ENCODE results near the gene RPS6KA1. TPM values are rescaled to one million over a fixed set of nuclear protein-coding genes. Genes with fewer than 3 reads are reported as not detected.
A peak's percentile ranks its signal among the peaks of the same experiment; 100 is the strongest.

Gene RPS6KA1
- total and polyA plus RNA-seq, 9 of the 15 experiments (the other 6 are each of a cell fraction or from before 2014, with no cell fraction given), result 2.4 to 61.0 (median 35.5) TPM

GRCh38 chr1:26533951-26534509 lies 4.5 kb downstream of the RPS6KA1 start (continued):
- TF ChIP-seq, protein P1, sequence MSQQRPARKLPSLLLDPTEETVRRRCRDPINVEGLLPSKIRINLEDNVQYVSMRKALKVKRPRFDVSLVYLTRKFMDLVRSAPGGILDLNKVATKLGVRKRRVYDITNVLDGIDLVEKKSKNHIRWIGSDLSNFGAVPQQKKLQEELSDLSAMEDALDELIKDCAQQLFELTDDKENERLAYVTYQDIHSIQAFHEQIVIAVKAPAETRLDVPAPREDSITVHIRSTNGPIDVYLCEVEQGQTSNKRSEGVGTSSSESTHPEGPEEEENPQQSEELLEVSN (IDR thresholded peaks at IDR 0.05; ENCODE audit: borderline replicate concordance in 1 of 2, extremely low read depth in 1 of 2, insufficient read depth in 1 of 2, insufficient read length in 1 of 2, low read depth in 1 of 2, low read length in 1 of 2, poor library complexity in 1 of 2, severe bottlenecking in 1 of 2), result no peak
- TF ChIP-seq SLC30A9 (CRISPR knock-in tag; IDR thresholded peaks at IDR 0.05) (no peak), SRSF7 (optimal IDR thresholded peaks at IDR 0.05; ENCODE audit: low read depth, low read length) (no peak), ESRRB (CRISPR knock-in tag; IDR thresholded peaks at IDR 0.05; ENCODE audit: borderline replicate concordance) (no peak), NR1H2 (CRISPR knock-in tag; IDR thresholded peaks at IDR 0.05) (no peak), IRF9 (tag; IDR thresholded peaks at IDR 0.05) (no peak), SNRNP70 (optimal IDR thresholded peaks at IDR 0.05; ENCODE audit: low read depth, low read length) (no peak), NCOA6 (IDR thresholded peaks at IDR 0.05) (no peak)
- TF ChIP-seq, protein P2, sequence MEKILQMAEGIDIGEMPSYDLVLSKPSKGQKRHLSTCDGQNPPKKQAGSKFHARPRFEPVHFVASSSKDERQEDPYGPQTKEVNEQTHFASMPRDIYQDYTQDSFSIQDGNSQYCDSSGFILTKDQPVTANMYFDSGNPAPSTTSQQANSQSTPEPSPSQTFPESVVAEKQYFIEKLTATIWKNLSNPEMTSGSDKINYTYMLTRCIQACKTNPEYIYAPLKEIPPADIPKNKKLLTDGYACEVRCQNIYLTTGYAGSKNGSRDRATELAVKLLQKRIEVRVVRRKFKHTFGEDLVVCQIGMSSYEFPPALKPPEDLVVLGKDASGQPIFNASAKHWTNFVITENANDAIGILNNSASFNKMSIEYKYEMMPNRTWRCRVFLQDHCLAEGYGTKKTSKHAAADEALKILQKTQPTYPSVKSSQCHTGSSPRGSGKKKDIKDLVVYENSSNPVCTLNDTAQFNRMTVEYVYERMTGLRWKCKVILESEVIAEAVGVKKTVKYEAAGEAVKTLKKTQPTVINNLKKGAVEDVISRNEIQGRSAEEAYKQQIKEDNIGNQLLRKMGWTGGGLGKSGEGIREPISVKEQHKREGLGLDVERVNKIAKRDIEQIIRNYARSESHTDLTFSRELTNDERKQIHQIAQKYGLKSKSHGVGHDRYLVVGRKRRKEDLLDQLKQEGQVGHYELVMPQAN (IDR thresholded peaks at IDR 0.05; ENCODE audit: borderline replicate concordance), result no peak
- TF ChIP-seq, protein P3, sequence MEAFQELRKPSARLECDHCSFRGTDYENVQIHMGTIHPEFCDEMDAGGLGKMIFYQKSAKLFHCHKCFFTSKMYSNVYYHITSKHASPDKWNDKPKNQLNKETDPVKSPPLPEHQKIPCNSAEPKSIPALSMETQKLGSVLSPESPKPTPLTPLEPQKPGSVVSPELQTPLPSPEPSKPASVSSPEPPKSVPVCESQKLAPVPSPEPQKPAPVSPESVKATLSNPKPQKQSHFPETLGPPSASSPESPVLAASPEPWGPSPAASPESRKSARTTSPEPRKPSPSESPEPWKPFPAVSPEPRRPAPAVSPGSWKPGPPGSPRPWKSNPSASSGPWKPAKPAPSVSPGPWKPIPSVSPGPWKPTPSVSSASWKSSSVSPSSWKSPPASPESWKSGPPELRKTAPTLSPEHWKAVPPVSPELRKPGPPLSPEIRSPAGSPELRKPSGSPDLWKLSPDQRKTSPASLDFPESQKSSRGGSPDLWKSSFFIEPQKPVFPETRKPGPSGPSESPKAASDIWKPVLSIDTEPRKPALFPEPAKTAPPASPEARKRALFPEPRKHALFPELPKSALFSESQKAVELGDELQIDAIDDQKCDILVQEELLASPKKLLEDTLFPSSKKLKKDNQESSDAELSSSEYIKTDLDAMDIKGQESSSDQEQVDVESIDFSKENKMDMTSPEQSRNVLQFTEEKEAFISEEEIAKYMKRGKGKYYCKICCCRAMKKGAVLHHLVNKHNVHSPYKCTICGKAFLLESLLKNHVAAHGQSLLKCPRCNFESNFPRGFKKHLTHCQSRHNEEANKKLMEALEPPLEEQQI (IDR thresholded peaks at IDR 0.05), result no peak
- TF ChIP-seq, protein P4, sequence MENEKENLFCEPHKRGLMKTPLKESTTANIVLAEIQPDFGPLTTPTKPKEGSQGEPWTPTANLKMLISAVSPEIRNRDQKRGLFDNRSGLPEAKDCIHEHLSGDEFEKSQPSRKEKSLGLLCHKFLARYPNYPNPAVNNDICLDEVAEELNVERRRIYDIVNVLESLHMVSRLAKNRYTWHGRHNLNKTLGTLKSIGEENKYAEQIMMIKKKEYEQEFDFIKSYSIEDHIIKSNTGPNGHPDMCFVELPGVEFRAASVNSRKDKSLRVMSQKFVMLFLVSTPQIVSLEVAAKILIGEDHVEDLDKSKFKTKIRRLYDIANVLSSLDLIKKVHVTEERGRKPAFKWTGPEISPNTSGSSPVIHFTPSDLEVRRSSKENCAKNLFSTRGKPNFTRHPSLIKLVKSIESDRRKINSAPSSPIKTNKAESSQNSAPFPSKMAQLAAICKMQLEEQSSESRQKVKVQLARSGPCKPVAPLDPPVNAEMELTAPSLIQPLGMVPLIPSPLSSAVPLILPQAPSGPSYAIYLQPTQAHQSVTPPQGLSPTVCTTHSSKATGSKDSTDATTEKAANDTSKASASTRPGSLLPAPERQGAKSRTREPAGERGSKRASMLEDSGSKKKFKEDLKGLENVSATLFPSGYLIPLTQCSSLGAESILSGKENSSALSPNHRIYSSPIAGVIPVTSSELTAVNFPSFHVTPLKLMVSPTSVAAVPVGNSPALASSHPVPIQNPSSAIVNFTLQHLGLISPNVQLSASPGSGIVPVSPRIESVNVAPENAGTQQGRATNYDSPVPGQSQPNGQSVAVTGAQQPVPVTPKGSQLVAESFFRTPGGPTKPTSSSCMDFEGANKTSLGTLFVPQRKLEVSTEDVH (IDR thresholded peaks at IDR 0.05; ENCODE audit: low read depth, partially characterized antibody), result no peak
- TF ChIP-seq, protein P5, sequence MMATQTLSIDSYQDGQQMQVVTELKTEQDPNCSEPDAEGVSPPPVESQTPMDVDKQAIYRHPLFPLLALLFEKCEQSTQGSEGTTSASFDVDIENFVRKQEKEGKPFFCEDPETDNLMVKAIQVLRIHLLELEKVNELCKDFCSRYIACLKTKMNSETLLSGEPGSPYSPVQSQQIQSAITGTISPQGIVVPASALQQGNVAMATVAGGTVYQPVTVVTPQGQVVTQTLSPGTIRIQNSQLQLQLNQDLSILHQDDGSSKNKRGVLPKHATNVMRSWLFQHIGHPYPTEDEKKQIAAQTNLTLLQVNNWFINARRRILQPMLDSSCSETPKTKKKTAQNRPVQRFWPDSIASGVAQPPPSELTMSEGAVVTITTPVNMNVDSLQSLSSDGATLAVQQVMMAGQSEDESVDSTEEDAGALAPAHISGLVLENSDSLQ (IDR thresholded peaks at IDR 0.05), result peak; percentile 92
